Mucosa of rectum (tissue), 2 donors: ENCODE measurements around the gene MKRN2.
"Not testable (repeated sequence)": the region's sequence is repeated elsewhere in the genome, so short reads cannot be mapped to it uniquely, and the experiment has no call there.

Source experiments
- H3K27ac ChIP-seq, 2 donors: one replicate each; pipeline ENCODE4 v1.7.0; 2013; ENCODE audit warnings: inconsistent platforms in 2 of 2, low read depth in 2 of 2, low read length in 2 of 2
- H3K27me3 ChIP-seq, 2 donors: one replicate each; pipeline ENCODE4 v1.7.0; 2013; ENCODE audit warnings: low read length in 2 of 2; ENCODE audit not compliant: control insufficient read depth in 2 of 2, insufficient read depth in 2 of 2
- H3K36me3 ChIP-seq, 2 donors: one replicate each; pipeline ENCODE4 v1.7.0; 2013; ENCODE audit warnings: low read length in 2 of 2; ENCODE audit not compliant: control insufficient read depth in 2 of 2, insufficient read depth in 2 of 2
- H3K4me1 ChIP-seq, 2 donors: one replicate each; pipeline ENCODE4 v1.7.0; 2013; ENCODE audit warnings: low read length in 2 of 2, mild to moderate bottlenecking in 1 of 2; ENCODE audit not compliant: control insufficient read depth in 2 of 2, insufficient read depth in 2 of 2
- H3K4me3 ChIP-seq, 2 donors: one replicate each; pipeline ENCODE4 v1.7.0; 2013; ENCODE audit warnings: low read length in 2 of 2
- H3K9ac ChIP-seq, 2 donors: one replicate each; pipeline ENCODE4 v1.7.0; 2013; ENCODE audit warnings: low read length in 2 of 2, low read depth in 1 of 2, mild to moderate bottlenecking in 1 of 2
- H3K9me3 ChIP-seq, 2 donors: one replicate each; pipeline ENCODE4 v1.7.0; 2013; ENCODE audit warnings: low read length in 2 of 2; ENCODE audit not compliant: control insufficient read depth in 2 of 2
- donor health status: healthy.
- donor health status: Normal muscosa, but diverticular disease.

The MKRN2 gene

DNA sequence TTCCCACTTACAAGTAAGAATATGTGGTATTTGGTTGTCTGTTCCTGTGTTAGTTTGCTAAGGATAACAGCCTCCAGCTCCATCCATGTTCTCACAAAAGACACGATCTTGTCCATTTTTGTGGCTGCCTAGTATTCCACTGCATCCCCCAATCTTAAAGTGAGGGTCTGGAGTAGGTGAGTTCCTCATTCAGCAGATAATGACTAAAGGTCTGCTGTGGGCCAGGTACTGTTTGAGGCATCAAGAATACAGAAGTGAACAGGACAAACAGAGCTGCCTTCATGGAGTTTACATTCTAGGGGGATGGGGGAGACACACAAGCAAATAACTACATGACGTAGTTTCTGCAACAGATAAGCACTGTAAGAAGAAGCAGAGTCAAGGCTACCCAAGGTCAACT, 35.9 kb upstream of the MKRN2 start:
- H3K4me3 ChIP-seq, result no peak overlapping the region
- H3K27ac ChIP-seq, result no peak overlapping the region
- peaks cover 6 to 24% of the 10 kb centered on the region in 2 donors for H3K36me3 ChIP-seq
- no peak overlapping the region for H3K9ac ChIP-seq
- no peaks in the 10 kb centered on the region for H3K27me3 ChIP-seq
- no peaks in the 10 kb centered on the region for H3K9me3 ChIP-seq
- H3K4me1 ChIP-seq, result no peaks in the 10 kb centered on the region

GRCh38 chr3:12522721-12523120, 34.2 kb upstream of the MKRN2 start:
- no peak overlapping the region for H3K4me3 ChIP-seq
- H3K9me3 ChIP-seq, result no peaks in the 10 kb centered on the region
- peaks cover 14 to 39% of the 10 kb centered on the region in 2 donors for H3K36me3 ChIP-seq
- H3K27me3 ChIP-seq, result no peaks in the 10 kb centered on the region
- H3K4me1 ChIP-seq, result no peaks in the 10 kb centered on the region
- H3K9ac ChIP-seq, result no peak overlapping the region
- H3K27ac ChIP-seq, result no peak overlapping the region

- no peak overlapping the region for H3K9ac ChIP-seq
- H3K4me3 ChIP-seq, result no peak overlapping the region
- no peak overlapping the region for H3K27ac ChIP-seq
- no peaks in the 10 kb centered on the region for H3K27me3 ChIP-seq
- peaks cover 26 to 55% of the 10 kb centered on the region in 2 donors for H3K36me3 ChIP-seq
- no peaks in the 10 kb centered on the region for H3K9me3 ChIP-seq
- no peaks in the 10 kb centered on the region for H3K4me1 ChIP-seq
These were observed 29.1 kb upstream of the MKRN2 start for GRCh38 chr3:12527757-12528143.

DNA sequence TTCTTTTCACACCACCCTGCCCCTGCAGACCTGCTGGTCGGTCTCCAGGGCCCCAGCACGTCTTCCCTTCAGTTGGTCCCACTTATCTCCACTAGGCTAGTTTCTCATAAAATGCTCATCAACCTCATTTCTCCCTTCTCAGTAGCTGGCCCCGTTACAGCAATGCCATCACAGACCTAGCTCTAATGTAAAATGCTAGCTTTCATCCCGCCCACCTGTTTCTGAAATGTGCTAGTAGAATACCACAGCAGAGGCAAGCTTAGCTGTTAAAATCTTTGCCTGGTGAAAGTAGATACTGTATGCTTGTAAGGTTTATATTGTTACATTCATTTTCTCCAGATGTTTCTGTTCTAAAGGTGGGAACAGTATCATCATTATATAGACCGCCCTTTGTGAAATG, 24.7 kb upstream of the MKRN2 start:
- no peak overlapping the region for H3K9ac ChIP-seq
- no peaks in the 10 kb centered on the region for H3K27me3 ChIP-seq
- no peaks in the 10 kb centered on the region for H3K9me3 ChIP-seq
- no peak overlapping the region for H3K27ac ChIP-seq
- no peak overlapping the region for H3K4me3 ChIP-seq
- H3K36me3 ChIP-seq, result peaks cover 17 to 51% of the 10 kb centered on the region in 2 donors
- no peaks in the 10 kb centered on the region for H3K4me1 ChIP-seq

- Histone ChIP-seq H3K4me3 (no peak overlapping the region), H3K4me1 (no peaks in the 10 kb centered on the region), H3K27me3 (no peaks in the 10 kb centered on the region), H3K9ac (no peak overlapping the region), H3K36me3 (peaks cover 13 to 31% of the 10 kb centered on the region in 2 donors), H3K27ac (no peak overlapping the region), H3K9me3 (no peaks in the 10 kb centered on the region)
These were observed 20.5 kb upstream of the MKRN2 start for GRCh38 chr3:12536423-12536822.

- no peak overlapping the region for H3K27ac ChIP-seq
- H3K36me3 ChIP-seq, result peaks cover 6 to 11% of the 10 kb centered on the region in 2 donors
- no peak overlapping the region for H3K9ac ChIP-seq
- no peak overlapping the region for H3K4me3 ChIP-seq
- no peaks in the 10 kb centered on the region for H3K27me3 ChIP-seq
- no peaks in the 10 kb centered on the region for H3K9me3 ChIP-seq
- peaks cover 0 to 5% of the 10 kb centered on the region in 2 donors for H3K4me1 ChIP-seq
These were observed 15.3 kb upstream of the MKRN2 start for GRCh38 chr3:12541625-12542024.

DNA sequence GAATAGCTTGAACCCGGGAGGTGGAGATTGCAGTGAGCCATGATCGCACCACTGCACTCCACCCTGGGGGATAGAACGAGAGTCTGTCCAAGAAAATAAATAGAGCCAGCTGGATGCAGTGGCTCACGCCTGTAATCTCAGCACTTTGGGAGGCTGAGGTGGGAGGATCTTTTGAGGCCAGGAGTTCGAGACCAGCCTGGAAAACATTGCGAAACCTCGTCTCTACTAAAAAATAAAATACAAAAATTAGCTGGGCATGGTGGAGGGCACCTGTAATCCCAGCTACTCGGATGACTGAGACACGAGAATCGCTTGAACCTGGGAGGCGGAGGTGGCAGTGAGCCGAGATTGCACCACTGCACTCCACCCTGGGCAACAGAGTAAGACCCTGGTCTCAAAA, 13.4 kb upstream of the MKRN2 start:
- not testable (repeated sequence) for H3K27me3 ChIP-seq, H3K27ac ChIP-seq, H3K4me3 ChIP-seq, H3K4me1 ChIP-seq, H3K9ac ChIP-seq, H3K9me3 ChIP-seq
- peaks cover 6 to 11% of the 10 kb centered on the region in 2 donors for H3K36me3 ChIP-seq

DNA sequence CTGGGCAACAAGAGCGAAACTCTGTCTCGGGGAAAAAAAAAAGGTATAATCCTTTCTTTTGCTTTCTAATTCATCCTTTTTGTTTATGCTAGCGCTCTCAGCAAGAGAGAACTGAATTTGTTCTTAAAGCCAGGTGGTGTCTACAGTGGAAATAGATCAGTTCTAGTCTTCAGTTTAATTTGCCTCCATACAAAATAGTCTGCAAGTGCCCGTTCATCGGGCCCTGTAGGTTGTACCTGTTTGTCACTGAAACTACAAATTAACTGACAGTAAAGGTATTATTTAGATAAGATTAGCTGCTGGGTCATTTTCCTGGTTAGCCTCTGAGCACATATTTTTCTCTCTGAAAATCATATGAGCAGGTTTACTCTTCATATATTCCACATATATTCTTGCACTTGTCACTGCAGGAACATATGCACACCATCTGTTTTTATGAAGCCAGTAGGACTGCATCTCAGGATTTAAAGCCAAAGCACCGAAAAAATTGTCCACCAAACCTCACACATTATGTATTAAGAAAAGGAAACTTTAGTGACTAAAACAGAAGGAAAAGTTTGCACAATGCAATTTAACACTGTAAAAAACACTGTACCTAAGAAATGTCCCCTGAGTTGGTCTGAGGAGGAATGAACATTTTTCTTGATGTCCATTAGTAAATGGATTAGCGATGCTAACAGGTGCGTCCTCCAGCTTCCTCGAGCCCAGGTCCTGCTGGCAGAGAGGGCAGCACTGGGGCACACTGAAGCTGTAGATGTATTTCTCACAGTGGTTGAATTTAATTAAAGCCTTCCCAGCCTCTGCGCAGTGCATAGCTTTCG, 12.0 kb upstream of the MKRN2 start:
- H3K4me1 ChIP-seq, result peaks cover 0 to 5% of the 10 kb centered on the region in 2 donors
- peak overlapping the region; percentile 71 to 81 for H3K4me3 ChIP-seq
- H3K9ac ChIP-seq, result peak overlapping the region; percentile 61 to 74
- no peaks in the 10 kb centered on the region for H3K27me3 ChIP-seq
- H3K36me3 ChIP-seq, result peaks cover 4 to 11% of the 10 kb centered on the region in 2 donors
- H3K27ac ChIP-seq, result peak overlapping the region; percentile 75 to 77
- no peaks in the 10 kb centered on the region for H3K9me3 ChIP-seq

DNA sequence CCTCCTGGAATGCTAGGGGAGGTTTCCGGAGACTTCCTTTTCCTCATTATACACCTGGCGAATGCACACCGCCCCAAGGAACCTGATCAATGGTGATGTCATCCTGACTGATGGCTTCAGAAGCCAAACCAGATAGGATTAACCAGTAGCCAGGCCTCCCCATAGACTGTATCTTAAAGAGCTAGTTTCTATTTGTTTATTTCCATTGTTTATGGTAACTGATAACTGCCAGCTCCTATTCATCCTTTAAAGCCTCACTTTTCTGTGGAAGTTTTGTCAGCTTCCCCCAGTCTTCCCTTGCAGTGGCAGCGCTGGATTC, 11.5 kb upstream of the MKRN2 start, which contains the start of gene MKRN2OS:
Gene MKRN2OS, minus strand, starts transcription at position 27 of the 319 bp plus-strand sequence. CDS start 35 bp downstream, outside the sequence.
- Histone ChIP-seq H3K9me3 (no peaks in the 10 kb centered on the region), H3K27ac (peak within 1 kb of the TSS; percentile 75 to 77), H3K4me3 (peak within 1 kb of the TSS; percentile 71 to 81), H3K27me3 (no peaks in the 10 kb centered on the region), H3K36me3 (peaks cover 0 to 6% of the 10 kb centered on the region in 2 donors), H3K9ac (peak within 1 kb of the TSS; percentile 61 to 74), H3K4me1 (peaks cover 0 to 5% of the 10 kb centered on the region in 2 donors)

GRCh38 chr3:12549971-12550760, 6.7 kb upstream of the MKRN2 start:
- Histone ChIP-seq H3K4me3 (no peak overlapping the region), H3K27me3 (peaks cover 7 to 8% of the 10 kb centered on the region in 2 donors), H3K9ac (no peak overlapping the region), H3K27ac (no peak overlapping the region), H3K4me1 (peaks cover 6 to 7% of the 10 kb centered on the region in 2 donors), H3K36me3 (no peaks in the 10 kb centered on the region), H3K9me3 (no peaks in the 10 kb centered on the region)
